GM19025 (cell line): Measurements from ENCODE around the gene KIF22.
"Not testable (repeated sequence)": the region's sequence is repeated elsewhere in the genome, so short reads cannot be mapped to it uniquely, and the experiment has no call there.

Experiments used
- ATAC-seq: cut with Tn5 transposase; IDR thresholded peaks from one replicate; pipeline ENCODE4 v1.9.1; 2021; ENCODE audit warnings: mild to moderate bottlenecking, low read depth, moderate library complexity; ENCODE audit not compliant: unreplicated experiment

The KIF22 gene

DNA sequence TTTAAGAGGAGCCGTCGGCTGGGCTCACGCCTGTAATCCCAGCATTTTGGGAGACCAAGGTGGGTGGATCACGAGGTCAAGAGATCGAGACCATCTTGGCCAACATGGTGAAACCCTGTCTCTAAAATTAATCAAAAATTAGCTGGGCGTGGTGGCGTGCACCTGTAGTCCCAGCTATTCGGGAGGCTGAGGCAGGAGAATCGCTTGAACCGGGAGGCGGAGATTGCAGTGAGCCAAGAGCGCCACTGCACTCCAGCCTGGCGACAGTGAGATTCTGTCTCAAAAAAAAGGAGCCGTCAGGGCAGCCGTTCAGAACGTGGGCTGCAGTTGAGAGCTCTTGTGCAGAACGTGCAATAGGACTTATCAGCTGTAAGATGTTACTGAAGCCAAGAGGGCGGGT lies 2.6 kb downstream of the KIF22 start:
- ATAC-seq: not testable (repeated sequence)

DNA sequence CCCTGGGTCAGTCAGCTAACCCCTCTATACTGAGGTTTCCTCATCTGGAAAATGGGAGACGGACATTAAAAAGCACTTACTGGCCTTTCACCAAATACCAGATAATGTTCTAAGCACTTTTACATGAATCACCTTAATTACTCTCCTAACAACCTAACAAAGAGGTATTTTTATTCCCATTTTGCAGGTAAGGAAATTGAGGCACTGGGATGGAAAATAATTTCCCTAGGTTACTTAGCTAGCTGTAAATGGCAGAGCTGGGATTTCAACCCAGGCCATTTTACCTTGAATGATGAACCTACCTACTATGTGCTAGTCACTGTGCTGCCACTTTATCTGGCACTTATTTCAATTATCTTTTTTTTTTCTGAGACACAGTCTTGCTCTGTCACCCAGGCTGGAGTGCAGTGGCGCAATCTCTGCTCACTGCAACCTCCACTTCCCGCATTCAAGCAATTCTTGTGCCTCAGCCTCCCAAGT lies 3.7 kb downstream of the KIF22 start:
- ATAC-seq: no peak

DNA sequence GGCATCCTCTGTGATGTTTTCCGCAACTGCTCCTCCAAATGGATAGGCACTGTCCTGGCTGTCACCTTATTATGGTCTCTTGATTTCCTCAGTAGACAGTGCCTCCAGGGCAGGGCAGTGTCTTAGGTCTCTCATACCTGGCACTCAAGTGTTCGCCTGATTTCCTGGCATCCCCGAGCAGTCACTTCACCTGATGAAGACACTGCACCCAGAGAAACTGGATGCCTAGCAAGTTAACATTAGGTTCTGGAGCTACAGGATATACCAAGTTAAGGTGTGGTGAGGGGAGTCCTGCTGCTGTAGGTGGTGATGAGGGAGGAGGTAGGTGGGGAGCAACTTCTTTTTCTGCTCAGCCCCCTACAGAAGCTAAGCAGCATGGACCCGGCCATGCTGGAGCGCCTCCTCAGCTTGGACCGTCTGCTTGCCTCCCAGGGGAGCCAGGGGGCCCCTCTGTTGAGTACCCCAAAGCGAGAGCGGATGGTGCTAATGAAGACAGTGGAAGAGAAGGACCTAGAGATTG lies 11.9 kb downstream of the KIF22 start:
- ATAC-seq: no peak

DNA sequence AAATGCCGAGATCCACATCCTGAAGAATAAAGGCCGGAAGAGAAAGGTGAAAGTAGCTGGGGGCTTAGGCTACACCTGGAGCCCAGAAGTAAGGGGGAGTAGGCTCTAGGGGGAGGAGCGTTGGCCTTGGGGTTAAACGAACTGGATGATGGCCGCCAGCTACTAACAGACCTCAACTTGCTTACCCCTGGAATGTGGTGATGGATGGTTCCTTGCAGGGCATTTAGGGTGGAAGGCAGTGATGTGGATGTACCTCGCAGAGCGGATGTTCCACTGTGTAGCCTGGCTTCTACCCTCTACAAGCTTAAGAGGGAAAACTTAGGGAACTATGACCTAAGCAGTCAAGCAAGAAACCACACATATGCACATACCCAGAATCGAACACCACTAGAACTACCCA lies 13.5 kb downstream of the KIF22 start:
- ATAC-seq: no peak

DNA sequence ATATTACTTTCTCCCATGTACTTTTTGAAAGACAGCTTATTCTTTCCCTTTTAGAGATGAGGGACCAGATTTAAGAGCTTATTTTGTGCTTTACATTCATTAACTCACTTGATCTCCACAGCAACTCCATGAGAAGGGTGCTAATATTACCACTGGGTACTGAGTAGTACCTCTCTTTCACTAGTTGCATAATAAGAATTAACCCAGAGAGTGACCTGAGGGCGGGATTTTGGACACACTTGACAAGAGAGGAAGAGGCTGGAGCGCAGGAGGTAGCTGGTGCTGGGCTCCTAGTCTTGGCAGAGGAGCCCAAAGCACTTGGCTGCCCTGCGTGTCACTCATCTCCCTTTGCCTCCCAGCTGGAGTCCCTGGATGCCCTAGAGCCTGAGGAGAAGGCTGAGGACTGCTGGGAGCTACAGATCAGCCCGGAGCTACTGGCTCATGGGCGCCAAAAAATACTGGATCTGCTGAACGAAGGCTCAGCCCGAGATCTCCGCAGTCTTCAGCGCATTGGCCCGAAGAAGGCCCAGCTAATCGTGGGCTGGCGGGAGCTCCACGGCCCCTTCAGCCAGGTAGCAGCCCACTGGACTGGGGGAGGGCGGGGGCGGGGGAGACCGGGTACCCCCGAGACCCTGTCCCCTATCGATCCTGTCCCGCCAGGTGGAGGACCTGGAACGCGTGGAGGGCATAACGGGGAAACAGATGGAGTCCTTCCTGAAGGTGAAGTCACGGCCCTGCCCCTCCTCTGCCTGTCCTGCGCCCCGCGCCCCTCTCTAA lies 14.1 kb downstream of the KIF22 start:
- no peak for ATAC-seq

DNA sequence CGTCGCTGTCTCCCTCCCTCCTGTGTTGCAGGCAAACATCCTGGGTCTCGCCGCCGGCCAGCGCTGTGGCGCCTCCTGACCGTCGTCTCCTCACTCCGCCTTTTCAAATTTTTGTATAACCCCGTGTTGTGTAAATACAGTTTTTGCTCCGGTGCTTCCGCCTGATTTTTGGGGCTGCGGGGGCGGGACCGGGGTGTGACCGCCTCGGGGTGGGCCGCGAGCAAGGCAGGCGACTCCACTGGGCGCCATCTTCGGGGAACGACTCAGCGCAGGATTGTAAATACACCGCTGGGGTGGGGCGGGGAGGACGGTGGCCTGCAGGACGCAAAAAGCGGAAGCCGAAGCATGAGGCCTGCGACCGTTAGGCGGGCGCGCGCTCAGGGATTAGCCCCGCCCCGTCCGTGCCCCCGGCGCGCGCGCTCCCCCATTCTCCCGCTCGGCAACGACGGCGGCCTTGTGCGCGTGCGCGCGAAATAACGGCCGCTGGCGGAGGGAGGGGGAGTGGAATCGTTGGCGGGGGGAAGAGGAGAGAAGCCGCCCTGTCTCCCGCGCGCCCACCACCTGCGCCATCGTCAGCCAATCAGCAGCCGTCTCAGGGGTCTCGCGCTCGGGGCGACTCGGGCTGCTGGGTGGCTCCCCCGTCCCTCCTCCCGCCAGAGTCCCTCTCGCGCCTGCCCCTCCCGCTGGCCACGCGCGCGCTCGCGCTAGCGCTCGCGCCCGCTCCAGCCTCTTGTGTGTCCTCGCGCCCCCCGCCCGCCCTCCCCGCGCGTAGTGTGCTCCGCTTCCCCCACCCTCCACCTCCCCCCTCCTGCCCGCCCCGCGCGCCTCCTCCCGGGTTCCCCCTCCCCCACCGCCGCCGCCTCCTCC lies 14.9 kb downstream of the KIF22 start:
- ATAC-seq: peak; percentile 43

DNA sequence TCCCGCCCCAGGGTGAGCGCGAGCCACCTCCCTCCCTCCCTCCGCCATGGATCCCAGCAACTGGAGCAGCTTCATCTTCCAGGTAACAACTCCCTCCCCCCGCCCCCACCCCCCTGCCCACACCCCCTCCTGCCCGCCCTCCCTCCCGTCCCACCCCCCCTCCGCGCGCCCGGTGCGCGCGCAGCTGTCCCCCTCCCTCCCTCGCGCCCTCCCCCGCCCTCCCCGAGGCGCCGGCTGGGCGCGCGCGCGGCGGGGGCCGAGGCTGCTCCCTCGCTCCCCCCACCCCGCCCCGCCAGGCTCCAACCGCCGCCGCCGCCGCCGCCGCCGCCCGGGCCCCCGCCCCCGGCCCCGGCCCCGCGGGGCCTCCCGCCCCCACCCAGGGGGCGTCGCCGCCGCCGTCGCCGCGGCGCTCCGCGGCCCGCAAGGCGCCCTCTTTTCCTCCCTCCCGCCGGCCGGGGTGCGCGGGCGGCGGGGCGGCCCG lies 15.6 kb downstream of the KIF22 start, which contains the start of gene MAZ:
Gene MAZ (plus strand): TSS at position 431 of the 481 bp plus-strand sequence. CDS start 173 bp downstream, outside the sequence.
- no peak for ATAC-seq

DNA sequence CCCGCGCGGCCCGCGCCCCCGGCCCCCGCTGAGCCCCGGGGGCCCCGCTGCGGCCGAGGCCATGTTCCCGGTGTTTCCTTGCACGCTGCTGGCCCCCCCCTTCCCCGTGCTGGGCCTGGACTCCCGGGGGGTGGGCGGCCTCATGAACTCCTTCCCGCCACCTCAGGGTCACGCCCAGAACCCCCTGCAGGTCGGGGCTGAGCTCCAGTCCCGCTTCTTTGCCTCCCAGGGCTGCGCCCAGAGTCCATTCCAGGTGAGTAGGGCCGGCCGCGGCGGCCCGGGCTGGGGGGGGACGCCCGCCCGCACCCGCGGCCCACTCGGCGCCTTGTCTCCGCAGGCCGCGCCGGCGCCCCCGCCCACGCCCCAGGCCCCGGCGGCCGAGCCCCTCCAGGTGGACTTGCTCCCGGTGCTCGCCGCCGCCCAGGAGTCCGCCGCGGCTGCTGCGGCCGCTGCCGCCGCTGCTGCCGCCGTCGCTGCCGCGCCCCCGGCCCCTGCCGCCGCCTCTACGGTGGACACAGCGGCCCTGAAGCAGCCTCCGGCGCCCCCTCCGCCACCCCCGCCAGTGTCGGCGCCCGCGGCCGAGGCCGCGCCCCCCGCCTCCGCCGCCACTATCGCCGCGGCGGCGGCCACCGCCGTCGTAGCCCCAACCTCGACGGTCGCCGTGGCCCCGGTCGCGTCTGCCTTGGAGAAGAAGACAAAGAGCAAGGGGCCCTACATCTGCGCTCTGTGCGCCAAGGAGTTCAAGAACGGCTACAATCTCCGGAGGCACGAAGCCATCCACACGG lies 16.3 kb downstream of the KIF22 start:
- ATAC-seq: no peak

DNA sequence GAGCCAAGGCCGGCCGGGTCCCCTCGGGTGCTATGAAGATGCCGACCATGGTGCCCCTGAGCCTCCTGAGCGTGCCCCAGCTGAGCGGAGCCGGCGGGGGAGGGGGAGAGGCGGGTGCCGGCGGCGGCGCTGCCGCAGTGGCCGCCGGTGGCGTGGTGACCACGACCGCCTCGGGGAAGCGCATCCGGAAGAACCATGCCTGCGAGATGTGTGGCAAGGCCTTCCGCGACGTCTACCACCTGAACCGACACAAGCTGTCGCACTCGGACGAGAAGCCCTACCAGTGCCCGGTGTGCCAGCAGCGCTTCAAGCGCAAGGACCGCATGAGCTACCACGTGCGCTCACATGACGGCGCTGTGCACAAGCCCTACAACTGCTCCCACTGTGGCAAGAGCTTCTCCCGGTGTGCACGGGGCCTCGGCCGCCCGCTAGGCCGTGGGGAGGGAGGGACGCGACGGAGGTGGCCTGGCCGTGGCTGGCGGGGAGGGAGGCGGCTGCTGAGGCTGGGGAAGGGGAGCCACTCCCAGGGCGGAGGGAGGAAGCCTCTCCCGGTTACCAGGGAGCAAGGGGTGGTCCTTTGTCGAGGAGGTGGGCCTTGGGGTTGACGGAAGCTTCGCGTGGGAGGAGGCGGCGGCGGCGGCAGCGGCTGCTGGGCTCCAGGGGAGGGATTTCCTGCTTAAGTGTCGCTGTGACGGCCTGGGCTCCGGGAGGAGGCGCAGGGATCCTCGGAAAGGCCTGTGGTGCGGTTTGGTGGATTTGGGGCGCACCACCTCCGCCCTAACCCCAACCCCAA lies 17.1 kb downstream of the KIF22 start:
- ATAC-seq: no peak

DNA sequence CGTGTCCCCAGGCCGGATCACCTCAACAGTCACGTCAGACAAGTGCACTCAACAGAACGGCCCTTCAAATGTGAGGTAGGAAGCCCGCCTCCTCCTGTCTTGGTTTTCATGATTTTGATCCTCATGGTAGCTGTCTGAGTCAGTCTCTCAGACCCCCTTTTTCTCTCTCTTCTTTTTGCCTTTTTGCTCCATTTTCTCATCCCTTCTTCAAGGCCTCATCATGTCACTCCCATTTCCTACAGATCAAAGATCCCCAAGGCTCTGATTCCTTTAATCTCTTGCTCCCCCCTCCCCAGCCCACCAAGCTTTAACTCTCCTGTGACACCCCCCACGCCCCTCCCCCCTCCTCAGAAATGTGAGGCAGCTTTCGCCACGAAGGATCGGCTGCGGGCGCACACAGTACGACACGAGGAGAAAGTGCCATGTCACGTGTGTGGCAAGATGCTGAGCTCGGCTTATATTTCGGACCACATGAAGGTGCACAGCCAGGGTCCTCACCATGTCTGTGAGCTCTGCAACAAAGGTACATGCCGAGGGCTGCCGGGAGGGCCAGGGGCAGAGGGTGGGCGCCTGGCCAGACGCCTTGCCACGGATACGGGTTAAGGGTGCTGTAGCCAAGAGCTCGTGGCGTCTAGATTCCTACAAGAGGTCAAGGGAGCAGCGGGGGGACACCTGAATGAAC lies 17.8 kb downstream of the KIF22 start:
- ATAC-seq: no peak

DNA sequence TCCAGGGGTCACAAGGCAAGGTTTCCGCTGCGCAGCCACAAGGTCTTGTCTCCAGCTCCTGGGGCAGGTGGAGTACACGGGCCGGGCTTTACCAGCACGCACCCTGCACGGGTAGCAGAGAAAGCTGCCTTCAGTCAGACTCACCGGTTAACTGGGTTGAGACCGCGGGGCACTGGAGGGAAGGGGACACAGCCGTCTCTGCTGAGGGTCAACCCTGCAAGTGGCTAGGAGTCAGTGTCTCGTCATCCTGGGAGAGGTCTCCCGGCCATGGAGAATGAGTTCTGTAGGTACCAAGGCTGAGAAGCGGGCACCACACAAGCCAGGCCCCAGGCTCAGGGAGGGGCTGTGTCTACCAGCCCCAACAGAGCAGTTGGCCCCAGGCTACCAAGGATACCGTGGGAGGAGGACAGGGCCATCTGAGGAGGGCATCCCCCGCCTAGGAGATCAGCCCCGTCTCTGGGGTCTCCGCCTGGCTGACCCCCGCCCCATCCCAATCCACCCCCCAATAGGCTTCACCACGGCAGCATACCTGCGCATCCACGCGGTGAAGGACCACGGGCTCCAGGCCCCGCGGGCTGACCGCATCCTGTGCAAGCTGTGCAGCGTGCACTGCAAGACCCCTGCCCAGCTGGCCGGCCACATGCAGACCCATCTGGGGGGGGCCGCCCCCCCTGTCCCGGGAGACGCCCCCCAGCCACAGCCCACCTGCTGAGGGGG lies 18.6 kb downstream of the KIF22 start:
- no peak for ATAC-seq

DNA sequence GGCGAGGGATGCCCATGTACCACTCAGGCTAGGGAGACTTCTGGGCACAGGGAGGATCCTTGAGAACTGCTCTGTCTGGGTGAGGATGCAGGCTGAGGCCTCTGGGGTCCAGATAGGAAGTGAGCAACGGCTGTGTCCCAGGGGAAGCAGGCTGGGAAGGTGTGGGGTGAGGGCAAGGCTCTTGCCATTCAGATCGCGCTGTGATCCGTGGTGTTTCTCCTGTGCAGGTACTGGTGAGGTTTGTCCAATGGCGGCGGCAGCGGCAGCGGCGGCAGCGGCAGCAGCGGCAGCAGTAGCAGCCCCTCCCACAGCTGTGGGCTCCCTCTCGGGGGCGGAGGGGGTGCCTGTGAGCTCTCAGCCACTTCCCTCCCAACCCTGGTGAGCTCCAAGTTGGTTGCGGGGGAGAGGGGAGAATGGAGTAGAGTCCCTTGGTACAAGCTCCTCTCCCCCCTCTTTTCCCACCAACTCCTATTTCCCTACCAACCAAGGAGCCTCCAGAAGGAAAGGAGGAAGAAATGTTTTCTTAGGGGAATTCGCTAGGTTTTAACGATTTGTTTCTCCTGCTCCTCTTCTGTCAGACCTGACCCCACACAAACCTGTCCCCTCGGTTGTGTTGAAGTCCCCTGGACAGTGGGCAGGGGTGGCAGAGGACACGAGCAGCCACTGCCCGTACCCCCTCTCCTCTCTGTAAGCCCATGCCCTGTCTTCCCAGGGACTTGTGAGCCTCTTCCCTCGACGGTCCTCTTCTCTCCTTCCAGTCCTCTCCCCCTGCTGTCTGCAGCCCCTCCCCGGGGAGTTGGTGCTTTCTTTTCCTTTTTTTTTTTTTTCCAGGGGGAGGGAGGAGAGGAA lies 19.5 kb downstream of the KIF22 start:
- ATAC-seq: no peak

DNA sequence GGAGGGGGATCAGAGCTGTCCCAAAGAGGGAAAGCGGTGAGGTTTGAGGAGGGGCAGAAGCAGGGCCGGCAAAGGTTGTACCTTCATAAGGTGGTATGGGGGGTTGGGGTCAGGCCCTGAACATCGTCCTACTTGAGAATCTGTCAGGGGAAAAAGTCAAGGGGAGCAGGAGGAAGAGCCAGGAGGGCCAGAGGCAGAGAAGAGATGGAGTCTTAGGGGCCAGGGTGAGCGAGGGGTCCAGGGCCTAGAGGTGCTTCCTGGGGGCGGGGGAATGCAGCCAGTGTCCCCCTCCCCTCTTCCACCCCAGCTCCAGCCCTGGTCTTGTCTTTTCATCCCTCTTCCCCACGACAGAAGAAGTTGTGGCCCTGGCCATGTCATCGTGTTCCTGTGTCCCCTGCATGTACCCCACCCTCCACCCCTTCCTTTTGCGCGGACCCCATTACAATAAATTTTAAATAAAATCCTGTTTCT lies 20.2 kb downstream of the KIF22 start:
- no peak for ATAC-seq

DNA sequence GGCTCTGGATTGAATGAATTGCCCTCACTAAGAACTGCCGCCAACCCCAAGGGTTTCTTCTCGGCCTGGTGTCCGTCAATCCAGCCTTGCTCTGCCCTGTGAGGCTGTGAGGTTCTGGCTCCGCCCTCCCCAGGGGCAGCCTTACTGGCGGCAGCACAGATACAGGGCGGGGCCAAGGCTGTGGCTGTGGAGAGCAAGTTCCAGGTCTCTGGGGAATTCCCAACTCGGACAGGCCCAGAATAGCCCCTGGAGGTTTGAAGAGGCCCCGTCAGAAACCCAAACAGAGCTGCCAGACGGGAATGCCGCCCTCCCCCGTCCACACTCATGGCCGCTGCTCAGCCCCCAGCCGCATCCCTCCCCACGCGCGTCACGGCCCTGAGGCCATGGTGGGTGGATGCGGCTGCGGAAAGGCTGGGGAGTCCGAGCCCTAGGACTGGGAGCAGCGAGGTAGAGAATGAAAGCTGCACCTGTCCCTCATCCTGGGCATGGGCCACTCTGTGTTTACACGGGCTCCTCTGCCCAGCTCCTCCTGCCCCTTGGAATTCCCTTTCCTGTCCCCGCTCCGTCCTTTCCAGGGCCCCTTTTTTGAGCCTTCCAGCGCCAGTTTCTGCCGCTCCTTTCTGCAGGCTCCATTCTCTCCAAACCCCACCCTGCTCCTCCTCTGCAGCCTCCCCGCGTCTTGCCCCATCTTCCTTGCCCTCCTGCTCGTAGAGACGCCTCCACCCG lies 20.8 kb downstream of the KIF22 start:
- peak; percentile 31 for ATAC-seq

DNA sequence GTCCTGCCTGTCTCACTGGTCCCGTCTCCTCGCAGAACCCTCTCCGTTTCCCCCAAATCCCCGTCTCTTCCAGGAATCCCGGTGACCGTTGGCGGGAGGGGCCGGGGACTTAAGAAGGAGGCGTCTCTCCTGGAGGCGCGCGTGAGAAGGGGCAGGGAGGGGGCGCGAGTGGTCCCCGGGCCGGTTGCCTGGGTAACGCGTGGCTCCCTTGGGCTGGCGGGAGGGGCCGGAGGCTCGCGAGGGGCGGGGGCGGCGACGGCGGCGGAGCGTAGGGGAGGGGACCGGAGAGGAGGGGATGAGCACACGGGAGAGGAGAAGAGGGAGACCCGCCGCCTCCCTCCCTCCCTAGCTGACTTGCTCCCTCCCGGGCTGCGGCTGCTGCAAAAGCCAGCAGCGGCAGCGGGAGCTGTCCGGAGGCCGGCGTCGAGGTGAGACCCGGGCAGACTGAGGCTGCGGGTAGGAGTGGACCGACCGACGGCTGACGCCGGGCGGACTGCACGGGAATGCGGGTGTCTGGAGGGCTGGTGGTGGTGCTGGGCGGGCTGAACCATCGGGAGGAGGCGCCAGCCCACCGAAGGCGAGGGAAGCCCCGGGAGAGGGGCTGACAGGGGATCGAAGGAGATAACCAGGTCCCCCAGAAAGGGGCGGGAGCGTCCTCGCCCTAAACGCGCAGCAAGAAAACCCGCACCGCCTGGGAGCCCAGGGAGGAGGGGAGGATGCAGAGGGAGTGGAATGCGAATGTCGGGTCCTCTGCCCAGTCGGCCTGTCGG lies 21.5 kb downstream of the KIF22 start, which contains the start of gene PRRT2:
Gene PRRT2 (plus strand): TSS at position 298 of the 770 bp plus-strand sequence. CDS start 862 bp downstream, outside the sequence.
- no peak for ATAC-seq
